ENCODE measurements around the gene DISC1. TPM values are rescaled to one million over a fixed set of nuclear protein-coding genes. Genes with fewer than 3 reads are reported as not detected.
A peak's percentile ranks its signal among the peaks of the same experiment; 100 is the strongest.
"Not testable (repeated sequence)": the region's sequence is repeated elsewhere in the genome, so short reads cannot be mapped to it uniquely, and the experiment has no call there.

Gene DISC1
- total RNA-seq, 1 donor from 2014 or later = 9.5 TPM

GRCh38 chr1:231778009-231778719 is 151.6 kb downstream of the DISC1 start:
- Histone ChIP-seq H3K27me3 (no peaks in the 10 kb centered on the region), H3K4me3 (no peak overlapping the region), H3K4me1 (no peaks in the 10 kb centered on the region), H3K36me3 (no peaks in the 10 kb centered on the region), H3K9me3 (no peaks in the 10 kb centered on the region), H3K27ac (no peak overlapping the region)
- ATAC-seq (peak; percentile 72), DNase-seq (no peak)
- TF ChIP-seq CTCF (IDR thresholded peaks at IDR 0.05) = no peak
- intact Hi-C loops (cut with DNase I) = no loop called here

GRCh38 chr1:231779081-231779480 is 152.5 kb downstream of the DISC1 start:
- intact Hi-C loops (cut with DNase I) = no loop called here
- ATAC-seq (no peak), DNase-seq (no peak)
- H3K4me1 ChIP-seq = no peaks in the 10 kb centered on the region
- H3K27me3 ChIP-seq = no peaks in the 10 kb centered on the region
- H3K27ac ChIP-seq = no peak overlapping the region
- no peaks in the 10 kb centered on the region for H3K36me3 ChIP-seq
- no peak overlapping the region for H3K4me3 ChIP-seq
- H3K9me3 ChIP-seq = no peaks in the 10 kb centered on the region
- no peak for TF ChIP-seq CTCF (IDR thresholded peaks at IDR 0.05)

GRCh38 chr1:231781892-231782291 is 155.3 kb downstream of the DISC1 start:
- ATAC-seq (peak; percentile 54), DNase-seq (no peak)
- no peak for TF ChIP-seq CTCF (IDR thresholded peaks at IDR 0.05)
- no peaks in the 10 kb centered on the region for H3K9me3 ChIP-seq
- intact Hi-C loops (cut with DNase I) = no loop called here
- no peak overlapping the region for H3K4me3 ChIP-seq
- no peaks in the 10 kb centered on the region for H3K36me3 ChIP-seq
- no peaks in the 10 kb centered on the region for H3K4me1 ChIP-seq
- H3K27ac ChIP-seq = no peak overlapping the region
- H3K27me3 ChIP-seq = no peaks in the 10 kb centered on the region

DNA sequence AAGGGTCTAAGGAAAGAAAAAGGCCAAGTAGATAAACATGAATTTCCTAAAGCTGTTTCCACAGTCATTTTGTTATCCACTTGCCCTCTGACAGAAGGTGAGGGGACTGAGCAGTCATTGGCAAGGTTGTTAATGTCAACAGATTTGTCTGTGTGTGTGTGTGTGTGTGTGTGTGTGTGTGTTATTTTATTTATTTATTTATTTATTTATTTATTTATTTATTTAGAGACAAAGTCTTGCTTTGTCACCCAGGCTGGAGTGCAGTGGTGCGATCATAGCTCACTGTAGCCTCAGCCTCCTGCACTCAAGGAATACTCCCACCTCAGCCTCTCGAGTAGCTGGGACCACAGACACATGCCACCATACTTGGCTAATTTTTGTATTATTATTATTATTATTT is 158.5 kb downstream of the DISC1 start:
- H3K36me3 ChIP-seq; H3K27me3 ChIP-seq; ATAC-seq; intact Hi-C loops (cut with DNase I); DNase-seq; H3K9me3 ChIP-seq; H3K27ac ChIP-seq; H3K4me1 ChIP-seq; H3K4me3 ChIP-seq: not testable (repeated sequence)

DNA sequence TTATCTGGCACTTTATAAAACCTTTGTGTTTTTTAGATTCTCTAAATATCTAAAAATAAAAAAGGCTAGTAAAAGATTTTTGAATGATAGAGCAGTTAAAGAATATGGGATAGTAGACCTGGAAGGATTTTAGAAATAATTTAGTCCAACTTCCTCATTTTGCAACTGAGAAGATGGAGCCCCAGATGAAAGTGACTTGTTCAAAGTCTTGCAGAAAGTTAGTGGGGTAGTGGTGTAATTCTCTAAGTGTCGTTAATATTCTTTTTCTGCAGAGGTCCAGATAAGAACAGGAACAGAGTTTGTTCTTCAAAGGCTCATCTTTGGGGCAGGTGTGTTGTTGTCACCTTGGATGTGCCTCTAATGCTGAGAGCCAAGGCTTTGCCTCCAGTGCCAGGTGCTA is 159.5 kb downstream of the DISC1 start:
- intact Hi-C loops (cut with DNase I) = no loop called here
- H3K4me3 ChIP-seq = no peak overlapping the region

GRCh38 chr1:231792634-231793033 is 166.0 kb downstream of the DISC1 start:
- Histone ChIP-seq H3K9me3 (no peaks in the 10 kb centered on the region), H3K4me1 (peaks cover 9% of the 10 kb centered on the region), H3K4me3 (no peak overlapping the region), H3K27me3 (no peaks in the 10 kb centered on the region), H3K36me3 (no peaks in the 10 kb centered on the region), H3K27ac (no peak overlapping the region)
- ATAC-seq (no peak), DNase-seq (no peak)
- intact Hi-C loops (cut with DNase I) = no loop called here
- no peak for TF ChIP-seq CTCF (IDR thresholded peaks at IDR 0.05)

More for the DNA sequence above, 159.5 kb downstream of the DISC1 start:
- ATAC-seq (no peak), DNase-seq (no peak)
- no peaks in the 10 kb centered on the region for H3K4me1 ChIP-seq
- no peaks in the 10 kb centered on the region for H3K9me3 ChIP-seq
- TF ChIP-seq CTCF (IDR thresholded peaks at IDR 0.05) = no peak
- no peak overlapping the region for H3K27ac ChIP-seq
- H3K36me3 ChIP-seq = no peaks in the 10 kb centered on the region
- H3K27me3 ChIP-seq = no peaks in the 10 kb centered on the region
